Calu3 (cell line): ENCODE data around the gene SLC19A2. TPM values are rescaled to one million over a fixed set of nuclear protein-coding genes. Genes with fewer than 3 reads are reported as not detected.

Source experiments
- BruUV-seq: library from RNA; stranded (reverse); fragments of 400-500 nt; replicated peaks from 2 replicates; lab custom pipeline; 2021; lab: Mats Ljungman, UMichigan
- CTCF ChIA-PET: fragments of 300-600 bp; sonication (Branson Sonifier 250); formaldehyde crosslinking; loops from one replicate; lab custom pipeline; 2022; ENCODE audit warnings: antibody characterized with exemption; lab: Charles Lee
- DNase-seq: peaks from one replicate; pipeline ENCODE4 v3.0.0; 2022
- H3K27ac Mint-ChIP-seq: one replicate; pipeline ENCODE4 v1.8.0; 2022; ENCODE audit warnings: mixed read lengths; ENCODE audit not compliant: unreplicated experiment
- H3K27me3 Mint-ChIP-seq: one replicate; pipeline ENCODE4 v1.8.0; 2022; ENCODE audit warnings: mixed read lengths; ENCODE audit not compliant: unreplicated experiment
- H3K36me3 Mint-ChIP-seq: one replicate; pipeline ENCODE4 v1.8.0; 2022; ENCODE audit warnings: mild to moderate bottlenecking, moderate library complexity, mixed read lengths; ENCODE audit not compliant: insufficient read depth, unreplicated experiment
- H3K4me1 Mint-ChIP-seq: one replicate; pipeline ENCODE4 v1.8.0; 2022; ENCODE audit warnings: mild to moderate bottlenecking, low read depth, mixed read lengths; ENCODE audit not compliant: unreplicated experiment
- H3K4me3 Mint-ChIP-seq: one replicate; pipeline ENCODE4 v1.8.0; 2022; ENCODE audit warnings: mild to moderate bottlenecking, low read depth, moderate library complexity, mixed read lengths; ENCODE audit not compliant: unreplicated experiment
- H3K9me3 Mint-ChIP-seq: one replicate; pipeline ENCODE4 v1.8.0; 2022; ENCODE audit warnings: low read depth, mixed read lengths; ENCODE audit not compliant: unreplicated experiment
- CTCF ChIP-seq: fragments of 200-600 bp; IDR thresholded peaks from one replicate; pipeline ENCODE4 v1.8.0; 2022; ENCODE audit warnings: antibody characterized with exemption; ENCODE audit not compliant: unreplicated experiment
- intact Hi-C: fragments of 100-400 bp; cut with micrococcal nuclease; formaldehyde crosslinking; loops from one replicate; pipeline ENCODE4 v1.10.0; 2022; ENCODE audit not compliant: unreplicated experiment
- total RNA-seq: library from RNA; stranded (reverse); gene quantifications from 2 replicates; pipeline ENCODE4 v1.2.3, GENCODE V29; 2022

SLC19A2 gene
- total RNA-seq, 1 experiment from 2014 or later = 22.0 TPM

GRCh38 chr1:169472738-169473137 lies 13.0 kb downstream of the SLC19A2 start:
- no peak overlapping the region for H3K4me3 Mint-ChIP-seq
- no peaks in the 10 kb centered on the region for H3K27me3 Mint-ChIP-seq
- peaks cover 25% of the 10 kb centered on the region for H3K36me3 Mint-ChIP-seq
- H3K9me3 Mint-ChIP-seq = no peaks in the 10 kb centered on the region
- no peak for DNase-seq
- no TSS peak for BruUV-seq
- no peak overlapping the region for H3K27ac Mint-ChIP-seq
- CTCF ChIA-PET = interaction anchor here (0.6 to 1.5 kb wide), 4 partner anchors 13 to 222 kb away, joined by 3 to 5 read pairs (median 4); partner anchors contain the start of gene SLC19A2
- no peaks in the 10 kb centered on the region for H3K4me1 Mint-ChIP-seq
- intact Hi-C loops = no loop called here
- TF ChIP-seq CTCF = no peak

- no peaks in the 10 kb centered on the region for H3K27me3 Mint-ChIP-seq
Observed at GRCh38 chr1:169468982-169469381, 16.8 kb downstream of the SLC19A2 start.

GRCh38 chr1:169466259-169467230 lies 19.2 kb downstream of the SLC19A2 start:
- intact Hi-C loops = loop anchor here (1.0 to 10.0 kb wide), 5 partner anchors 63 to 338 kb away; no protein-coding TSS in a partner anchor
- no peaks in the 10 kb centered on the region for H3K9me3 Mint-ChIP-seq
- no peak overlapping the region for H3K27ac Mint-ChIP-seq
- H3K36me3 Mint-ChIP-seq = peaks cover 20% of the 10 kb centered on the region
- H3K27me3 Mint-ChIP-seq = no peaks in the 10 kb centered on the region
- CTCF ChIA-PET = interaction anchor here (0.6 to 1.1 kb wide), 4 partner anchors 12 to 98 kb away, joined by 3 to 10 read pairs (median 5); no protein-coding TSS in a partner anchor
- no TSS peak for BruUV-seq
- DNase-seq = peak; percentile 56
- no peak overlapping the region for H3K4me3 Mint-ChIP-seq
- peaks cover 2% of the 10 kb centered on the region for H3K4me1 Mint-ChIP-seq
- peak; percentile 59 for TF ChIP-seq CTCF

More at GRCh38 chr1:169468982-169469381, 16.8 kb downstream of the SLC19A2 start:
- no peak overlapping the region for H3K4me3 Mint-ChIP-seq
- no peak for DNase-seq
- no peaks in the 10 kb centered on the region for H3K9me3 Mint-ChIP-seq
- no TSS peak for BruUV-seq
- no peaks in the 10 kb centered on the region for H3K4me1 Mint-ChIP-seq
- no peak for TF ChIP-seq CTCF
- H3K36me3 Mint-ChIP-seq = peaks cover 26% of the 10 kb centered on the region
- CTCF ChIA-PET = interaction anchor here (1.2 kb wide), 1 partner anchor 77 kb away, joined by 3 read pairs; no protein-coding TSS in a partner anchor
- intact Hi-C loops = loop anchor here (10.0 kb wide), 2 partner anchors 226 to 336 kb away; no protein-coding TSS in a partner anchor
- no peak overlapping the region for H3K27ac Mint-ChIP-seq

- Mint-ChIP-seq H3K9me3 (no peaks in the 10 kb centered on the region), H3K4me3 (no peak overlapping the region), H3K36me3 (peaks cover 23% of the 10 kb centered on the region), H3K4me1 (peaks cover 12% of the 10 kb centered on the region), H3K27me3 (no peaks in the 10 kb centered on the region), H3K27ac (no peak overlapping the region)
- no TSS peak for BruUV-seq
- intact Hi-C loops = loop anchor here (10.0 kb wide), 2 partner anchors 230 to 340 kb away; no protein-coding TSS in a partner anchor
- TF ChIP-seq CTCF = no peak
- CTCF ChIA-PET = no interaction called here
- DNase-seq = no peak
Observed at GRCh38 chr1:169465281-169465680, 20.5 kb downstream of the SLC19A2 start.
